ENCODE measurements around the gene MACROH2A1.

DNA sequence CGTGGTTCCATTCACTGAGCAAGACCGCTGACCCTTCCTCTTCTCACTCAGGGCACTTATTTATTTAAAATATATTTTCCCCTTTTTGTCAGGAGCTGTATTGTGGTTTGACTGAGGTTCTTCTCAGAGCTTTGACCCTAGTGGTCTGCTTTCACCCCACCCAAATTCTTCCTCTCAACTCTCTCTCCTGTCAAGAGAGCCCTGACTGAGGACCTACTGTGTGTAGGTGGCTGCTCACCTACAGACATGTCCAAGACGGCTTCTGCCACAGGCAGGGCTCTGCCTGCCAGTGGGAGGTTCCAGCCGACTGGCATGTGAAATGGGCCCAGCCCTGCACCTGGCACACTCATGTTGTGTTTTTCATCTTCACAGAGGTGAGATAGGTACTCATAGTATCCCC is 42.9 kb upstream of the MACROH2A1 start:
- TF ChIP-seq POLR2A (IDR thresholded peaks at IDR 0.05) = no peak
- TF ChIP-seq, protein P1, sequence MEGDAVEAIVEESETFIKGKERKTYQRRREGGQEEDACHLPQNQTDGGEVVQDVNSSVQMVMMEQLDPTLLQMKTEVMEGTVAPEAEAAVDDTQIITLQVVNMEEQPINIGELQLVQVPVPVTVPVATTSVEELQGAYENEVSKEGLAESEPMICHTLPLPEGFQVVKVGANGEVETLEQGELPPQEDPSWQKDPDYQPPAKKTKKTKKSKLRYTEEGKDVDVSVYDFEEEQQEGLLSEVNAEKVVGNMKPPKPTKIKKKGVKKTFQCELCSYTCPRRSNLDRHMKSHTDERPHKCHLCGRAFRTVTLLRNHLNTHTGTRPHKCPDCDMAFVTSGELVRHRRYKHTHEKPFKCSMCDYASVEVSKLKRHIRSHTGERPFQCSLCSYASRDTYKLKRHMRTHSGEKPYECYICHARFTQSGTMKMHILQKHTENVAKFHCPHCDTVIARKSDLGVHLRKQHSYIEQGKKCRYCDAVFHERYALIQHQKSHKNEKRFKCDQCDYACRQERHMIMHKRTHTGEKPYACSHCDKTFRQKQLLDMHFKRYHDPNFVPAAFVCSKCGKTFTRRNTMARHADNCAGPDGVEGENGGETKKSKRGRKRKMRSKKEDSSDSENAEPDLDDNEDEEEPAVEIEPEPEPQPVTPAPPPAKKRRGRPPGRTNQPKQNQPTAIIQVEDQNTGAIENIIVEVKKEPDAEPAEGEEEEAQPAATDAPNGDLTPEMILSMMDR (IDR thresholded peaks at IDR 0.05) = no peak
- no peak for TF ChIP-seq EP300 (IDR thresholded peaks at IDR 0.05)
